Stimulated activated CD8-positive, alpha-beta memory T cell treated with anti-CD3 and anti-CD28 coated beads, Interleukin-4, amount 100 ng/mL, for 48 hours (primary cell): ENCODE results near the gene ZNF57.
"Not testable (repeated sequence)": the region's sequence is repeated elsewhere in the genome, so short reads cannot be mapped to it uniquely, and the experiment has no call there.

ENCODE experiments used
- DNase-seq: peaks from one replicate; pipeline ENCODE4 v3.0.0-alpha.2; 2020

Gene ZNF57

DNA sequence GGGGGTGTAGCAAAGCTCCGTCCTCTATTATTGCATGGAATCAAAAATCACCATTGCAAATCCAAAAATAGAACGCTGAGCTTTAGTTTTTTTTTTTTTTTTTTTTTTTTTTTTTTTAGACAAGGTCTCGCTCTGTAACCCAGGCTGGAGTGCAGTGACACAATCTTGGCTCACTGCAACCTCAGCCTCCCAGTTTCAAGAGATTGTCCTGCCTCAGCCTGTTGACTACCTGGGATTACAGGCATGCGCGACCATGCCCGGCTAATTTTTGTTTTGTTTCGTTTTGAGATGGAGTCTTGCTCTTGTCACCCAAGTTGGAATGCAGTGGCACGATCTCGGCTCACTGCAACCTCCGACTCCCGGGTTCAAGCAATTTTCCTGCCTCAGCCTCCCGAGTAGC, 59.4 kb downstream of the ZNF57 start:
- DNase-seq, result no peak

GRCh38 chr19:2962018-2962670, 61.4 kb downstream of the ZNF57 start:
- DNase-seq, result peak; percentile 57

- no peak for DNase-seq
Measured at GRCh38 chr19:2963122-2963521, 62.4 kb downstream of the ZNF57 start.

- DNase-seq, result not testable (repeated sequence)
Measured at GRCh38 chr19:2963631-2964030, 62.9 kb downstream of the ZNF57 start.

DNA sequence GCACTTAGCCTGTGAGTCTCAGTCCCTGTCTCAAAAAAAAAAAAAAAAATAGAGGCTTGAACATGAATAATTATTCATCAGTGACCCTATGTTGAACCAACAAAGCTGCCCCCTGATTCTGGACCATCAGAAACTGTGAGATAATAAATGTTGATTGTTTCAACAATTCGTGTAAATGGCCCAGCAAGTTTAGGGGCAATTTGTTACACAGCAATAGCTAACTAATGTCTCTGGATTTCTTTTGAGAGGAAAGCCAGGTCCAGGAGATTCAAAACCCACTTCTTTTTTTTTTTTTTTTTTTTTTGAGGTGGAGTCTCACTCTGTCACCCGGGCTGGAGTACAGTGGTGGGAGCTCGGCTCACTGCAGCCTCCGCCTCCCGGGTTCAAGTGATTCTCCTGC, 64.1 kb downstream of the ZNF57 start:
- no peak for DNase-seq

GRCh38 chr19:2967972-2968371, 67.2 kb downstream of the ZNF57 start:
- DNase-seq, result no peak
